Progenitor cell of endocrine pancreas (in vitro differentiated cells): Measurements from ENCODE around the gene AGT. TPM values are rescaled to one million over a fixed set of nuclear protein-coding genes. Genes with fewer than 3 reads are reported as not detected.

Experiments used
- DNase-seq: peaks from one replicate; pipeline ENCODE4 v3.0.0; 2021; ENCODE audit warnings: low spot score; ENCODE audit not compliant: unreplicated experiment
- H3K27ac Mint-ChIP-seq: 2 replicates; pipeline ENCODE4 v1.8.0; 2021; ENCODE audit warnings: mild to moderate bottlenecking, moderate library complexity, mixed read lengths
- H3K27me3 Mint-ChIP-seq: 2 replicates; pipeline ENCODE4 v1.8.0; 2021; ENCODE audit warnings: mixed read lengths
- H3K36me3 Mint-ChIP-seq: 2 replicates; pipeline ENCODE4 v1.8.0; 2022; ENCODE audit warnings: mixed read lengths; ENCODE audit not compliant: insufficient read depth
- H3K4me1 Mint-ChIP-seq: 2 replicates; pipeline ENCODE4 v1.8.0; 2021; ENCODE audit warnings: low read depth, mixed read lengths
- H3K4me3 Mint-ChIP-seq: 2 replicates; pipeline ENCODE4 v1.8.0; 2021; ENCODE audit warnings: low read depth, mild to moderate bottlenecking, moderate library complexity, mixed read lengths
- H3K9me3 Mint-ChIP-seq: 2 replicates; pipeline ENCODE4 v1.8.0; 2021; ENCODE audit warnings: low read depth, mixed read lengths
- total RNA-seq: library from RNA; stranded (reverse); gene quantifications from 2 replicates; pipeline ENCODE4 v1.2.1, GENCODE V29; 2021
- TF ChIP-seq, protein P1 (sequence below): fragments of 200-600 bp; sonication (generic); IDR thresholded peaks from one replicate; pipeline ENCODE4 v1.5.0; 2021; ENCODE audit warnings: antibody characterized with exemption, mild to moderate bottlenecking; ENCODE audit not compliant: unreplicated experiment

The AGT gene
- total RNA-seq, 1 donor from 2014 or later, result 12.5 TPM

DNA sequence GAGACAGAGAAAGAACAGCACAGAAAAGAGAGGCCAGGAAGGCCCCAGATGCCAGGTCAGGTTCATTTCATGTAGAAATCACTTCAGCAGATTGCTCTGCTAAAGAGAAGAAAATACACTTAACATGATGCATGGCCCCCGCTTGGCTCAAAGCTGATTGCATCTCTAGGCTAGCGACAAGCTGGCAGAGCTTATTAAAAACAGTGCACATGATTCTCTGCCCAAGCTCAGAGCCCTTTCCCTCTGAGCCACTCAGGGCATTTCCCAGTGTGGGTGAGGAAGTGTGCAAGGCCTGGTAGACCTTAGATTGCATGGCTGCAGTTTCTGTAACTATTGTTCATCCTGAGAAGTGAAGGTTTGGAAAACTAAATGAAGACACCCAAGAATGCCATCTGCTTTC is 30.0 kb upstream of the AGT start:
- Mint-ChIP-seq H3K27me3 (no peaks in the 10 kb centered on the region), H3K36me3 (no peaks in the 10 kb centered on the region), H3K4me3 (no peak overlapping the region), H3K4me1 (peaks cover 37% of the 10 kb centered on the region), H3K9me3 (no peaks in the 10 kb centered on the region), H3K27ac (no peak overlapping the region)
- no peak for DNase-seq
- TF ChIP-seq, protein P1, sequence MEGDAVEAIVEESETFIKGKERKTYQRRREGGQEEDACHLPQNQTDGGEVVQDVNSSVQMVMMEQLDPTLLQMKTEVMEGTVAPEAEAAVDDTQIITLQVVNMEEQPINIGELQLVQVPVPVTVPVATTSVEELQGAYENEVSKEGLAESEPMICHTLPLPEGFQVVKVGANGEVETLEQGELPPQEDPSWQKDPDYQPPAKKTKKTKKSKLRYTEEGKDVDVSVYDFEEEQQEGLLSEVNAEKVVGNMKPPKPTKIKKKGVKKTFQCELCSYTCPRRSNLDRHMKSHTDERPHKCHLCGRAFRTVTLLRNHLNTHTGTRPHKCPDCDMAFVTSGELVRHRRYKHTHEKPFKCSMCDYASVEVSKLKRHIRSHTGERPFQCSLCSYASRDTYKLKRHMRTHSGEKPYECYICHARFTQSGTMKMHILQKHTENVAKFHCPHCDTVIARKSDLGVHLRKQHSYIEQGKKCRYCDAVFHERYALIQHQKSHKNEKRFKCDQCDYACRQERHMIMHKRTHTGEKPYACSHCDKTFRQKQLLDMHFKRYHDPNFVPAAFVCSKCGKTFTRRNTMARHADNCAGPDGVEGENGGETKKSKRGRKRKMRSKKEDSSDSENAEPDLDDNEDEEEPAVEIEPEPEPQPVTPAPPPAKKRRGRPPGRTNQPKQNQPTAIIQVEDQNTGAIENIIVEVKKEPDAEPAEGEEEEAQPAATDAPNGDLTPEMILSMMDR, result no peak

DNA sequence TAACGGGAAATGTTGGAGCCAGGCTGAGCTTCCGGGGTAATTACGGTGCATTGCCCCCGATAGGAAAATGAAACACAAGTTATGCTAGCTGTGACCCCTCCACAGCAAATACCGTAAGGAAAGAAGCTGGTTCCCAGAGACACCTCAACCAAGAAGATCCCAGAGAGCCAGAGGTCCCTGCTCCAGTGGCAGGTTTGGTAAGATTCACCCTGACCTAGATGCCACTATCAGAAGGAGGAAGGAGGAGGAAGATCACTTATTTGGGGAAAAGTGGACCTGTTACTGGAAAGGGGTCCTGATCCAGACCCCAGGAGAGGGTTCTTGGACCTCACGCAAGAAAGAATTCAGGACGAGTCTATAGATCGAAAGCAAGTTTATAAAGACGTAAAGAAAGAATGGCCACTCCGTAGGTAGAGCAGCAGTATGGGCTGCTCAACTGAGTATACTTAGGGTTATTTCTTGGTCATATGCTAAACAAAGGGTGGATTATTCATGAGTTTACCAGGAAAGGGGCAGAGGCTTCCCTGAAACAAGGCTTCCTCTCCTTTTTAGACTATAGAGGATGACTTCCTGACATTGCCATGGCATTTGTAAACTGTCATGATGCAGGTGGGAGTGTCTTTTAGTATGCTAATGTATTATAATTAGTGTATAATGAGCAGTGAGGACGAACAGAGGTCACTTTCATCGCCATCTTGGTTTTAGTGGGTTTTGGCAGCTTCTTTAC is 25.8 kb upstream of the AGT start:
- TF ChIP-seq, protein P1, result no peak
- Mint-ChIP-seq H3K4me1 (peaks cover 19% of the 10 kb centered on the region), H3K36me3 (peaks cover 1% of the 10 kb centered on the region), H3K9me3 (peaks cover 6% of the 10 kb centered on the region), H3K27ac (no peak overlapping the region), H3K27me3 (no peaks in the 10 kb centered on the region), H3K4me3 (no peak overlapping the region)
- no peak for DNase-seq

DNA sequence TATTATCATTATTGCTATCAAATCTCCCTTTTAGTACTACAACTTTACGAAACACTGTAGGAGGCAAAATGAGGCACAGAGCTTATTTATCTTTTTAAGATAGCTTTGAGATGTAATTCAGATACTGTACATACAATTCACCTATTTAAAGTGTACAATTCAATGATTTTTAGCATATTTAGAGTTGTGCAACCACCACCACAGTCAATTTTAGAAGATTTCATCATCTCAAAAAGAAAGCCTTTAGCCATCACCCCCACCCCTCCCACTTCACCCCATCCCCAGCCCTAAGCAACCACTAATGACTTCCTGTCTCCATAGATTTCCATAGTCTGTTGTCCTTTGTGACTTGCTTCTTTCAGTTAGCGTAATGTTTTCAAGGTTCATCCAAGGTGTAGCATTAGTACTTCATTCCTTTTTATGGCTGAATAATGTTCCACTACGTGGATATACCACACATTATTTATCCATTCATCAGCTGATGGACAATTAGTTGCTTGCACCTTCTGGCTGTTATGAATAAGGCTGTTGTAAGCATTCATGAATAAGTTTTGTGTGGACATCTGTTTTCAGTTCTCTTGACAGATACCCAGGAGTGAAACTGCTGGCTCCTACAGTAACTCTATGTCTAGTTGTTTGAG is 23.8 kb upstream of the AGT start:
- Mint-ChIP-seq H3K4me1 (peaks cover 8% of the 10 kb centered on the region), H3K27me3 (no peaks in the 10 kb centered on the region), H3K4me3 (no peak overlapping the region), H3K9me3 (peaks cover 6% of the 10 kb centered on the region), H3K27ac (no peak overlapping the region), H3K36me3 (peaks cover 1% of the 10 kb centered on the region)
- TF ChIP-seq, protein P1, result no peak
- DNase-seq, result no peak

DNA sequence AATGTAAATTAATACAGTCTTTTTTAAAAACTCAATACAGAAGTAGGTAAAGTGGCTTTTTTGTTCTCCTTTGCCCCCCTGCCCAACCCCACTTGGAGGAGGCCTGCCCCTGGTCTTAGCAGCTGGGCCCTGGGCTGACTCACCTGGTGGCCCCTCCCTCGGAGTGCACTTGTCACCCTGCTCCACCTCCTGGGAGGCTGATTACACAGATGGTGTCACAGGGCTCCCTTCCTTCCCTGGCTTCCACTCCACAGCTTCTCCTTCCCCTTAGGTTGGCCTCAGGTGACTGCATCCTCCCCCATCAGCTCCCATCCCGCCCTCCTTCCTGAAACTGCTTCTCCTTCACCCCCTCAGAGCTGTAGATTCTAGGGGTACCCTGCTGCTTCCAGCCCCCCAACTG is 21.5 kb upstream of the AGT start:
- H3K27ac Mint-ChIP-seq, result no peak overlapping the region
- peaks cover 1% of the 10 kb centered on the region for H3K36me3 Mint-ChIP-seq
- TF ChIP-seq, protein P1, result no peak
- H3K4me3 Mint-ChIP-seq, result no peak overlapping the region
- peaks cover 6% of the 10 kb centered on the region for H3K9me3 Mint-ChIP-seq
- H3K4me1 Mint-ChIP-seq, result peaks cover 11% of the 10 kb centered on the region
- no peaks in the 10 kb centered on the region for H3K27me3 Mint-ChIP-seq
- no peak for DNase-seq

DNA sequence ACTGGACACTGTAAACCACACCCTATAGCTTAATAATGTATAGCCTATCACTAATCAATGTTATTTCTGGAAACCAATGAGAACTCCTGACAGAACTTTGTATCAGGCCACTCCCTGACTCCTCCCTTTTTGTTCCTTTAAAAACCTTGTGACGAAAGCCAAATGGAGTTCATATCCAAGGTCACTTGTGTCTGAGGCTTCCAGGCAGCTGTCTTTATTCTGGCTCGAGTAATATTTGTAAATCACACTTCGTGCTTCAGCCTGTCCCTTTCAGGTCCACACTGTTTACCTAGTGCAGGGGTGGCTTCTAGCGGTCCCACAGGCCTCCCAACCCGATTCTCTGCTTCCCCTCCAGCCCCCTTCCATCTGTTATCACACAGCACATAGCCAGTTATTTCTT is 17.1 kb upstream of the AGT start:
- peaks cover 19% of the 10 kb centered on the region for H3K4me1 Mint-ChIP-seq
- H3K4me3 Mint-ChIP-seq, result no peak overlapping the region
- peaks cover 2% of the 10 kb centered on the region for H3K9me3 Mint-ChIP-seq

More for the DNA sequence above, 17.1 kb upstream of the AGT start:
- TF ChIP-seq, protein P1, result no peak
- Mint-ChIP-seq H3K27me3 (no peaks in the 10 kb centered on the region), H3K36me3 (no peaks in the 10 kb centered on the region), H3K27ac (no peak overlapping the region)
- DNase-seq, result no peak
